Suprapubic skin (tissue), 4 donors: ENCODE results near the gene PPAN. TPM values are rescaled to one million over a fixed set of nuclear protein-coding genes. Genes with fewer than 3 reads are reported as not detected.

Experiments used
- DNase-seq, 2 donors: peaks; one replicate each; pipeline ENCODE4 v3.0.0-alpha.2; 2019; ENCODE audit warnings: low spot score in 2 of 2
- H3K27ac ChIP-seq: fragments of 200-600 bp; sonication (generic); one replicate; pipeline ENCODE4 v1.5.1; 2019
- H3K27me3 ChIP-seq: fragments of 200-600 bp; sonication (generic); one replicate; pipeline ENCODE4 v1.5.1; 2019
- H3K36me3 ChIP-seq: fragments of 200-600 bp; sonication (generic); one replicate; pipeline ENCODE4 v1.5.1; 2019
- H3K4me1 ChIP-seq: fragments of 200-600 bp; sonication (generic); one replicate; pipeline ENCODE4 v1.5.1; 2019
- H3K4me3 ChIP-seq: fragments of 200-600 bp; sonication (generic); one replicate; pipeline ENCODE4 v1.5.1; 2019; ENCODE audit warnings: mild to moderate bottlenecking
- H3K9me3 ChIP-seq: fragments of 200-600 bp; sonication (generic); one replicate; pipeline ENCODE4 v1.5.1; 2019
- EP300 ChIP-seq: sonication (generic); formaldehyde crosslinking; IDR thresholded peaks from one replicate; pipeline ENCODE4 v1.6.1; 2017; ENCODE audit warnings: antibody characterized with exemption
- POLR2A ChIP-seq, 2 donors: fragments of 450-650 bp; IDR thresholded peaks; one replicate each; pipeline ENCODE4 v1.6.1; 2017; ENCODE audit warnings: antibody characterized with exemption in 2 of 2, mild to moderate bottlenecking in 2 of 2, moderate library complexity in 2 of 2
- POLR2AphosphoS5 ChIP-seq, 3 donors: sonication (generic); formaldehyde crosslinking; IDR thresholded peaks; one replicate each; pipeline ENCODE4 v1.6.1; 2017; ENCODE audit warnings: antibody characterized with exemption in 3 of 3
- WGBS: methylation state at CpG from one replicate; pipeline ENCODE4 v1.1.5; 2018; 5-methylcytosine and 5-hydroxymethylcytosine counted together
- total RNA-seq, 4 donors: library from RNA; depleted of rRNA; stranded (reverse); fragments of >200 nt; gene quantifications; one replicate each; pipeline ENCODE4 v1.1.0, GENCODE V29; 2016
- TF ChIP-seq, protein P1 (sequence below), 2 donors: fragments of 200-600 bp in 1 of 2; fragments of 450-650 bp in 1 of 2; sonication (generic) in 1 of 2; IDR thresholded peaks; one replicate each; pipeline ENCODE4 v1.5.1; 2016 to 2019; ENCODE audit warnings: antibody characterized with exemption in 2 of 2, mild to moderate bottlenecking in 1 of 2, moderate library complexity in 1 of 2

Gene PPAN
- total RNA-seq, 4 donors from 2014 or later, result 41.9 to 55.1 (median 46.8) TPM

GRCh38 chr19:10102787-10103236 lies 3.4 kb upstream of the PPAN start:
- WGBS, result 73% methylated on average over 6 of the region's 7 CpGs

GRCh38 chr19:10104130-10104513 lies 2.0 kb upstream of the PPAN start:
- Histone ChIP-seq H3K27me3 (no peaks in the 10 kb centered on the region), H3K27ac (no peak overlapping the region), H3K9me3 (no peaks in the 10 kb centered on the region), H3K36me3 (peaks cover 18% of the 10 kb centered on the region), H3K4me1 (peaks cover 22% of the 10 kb centered on the region), H3K4me3 (no peak overlapping the region)
- TF ChIP-seq, protein P1, sequence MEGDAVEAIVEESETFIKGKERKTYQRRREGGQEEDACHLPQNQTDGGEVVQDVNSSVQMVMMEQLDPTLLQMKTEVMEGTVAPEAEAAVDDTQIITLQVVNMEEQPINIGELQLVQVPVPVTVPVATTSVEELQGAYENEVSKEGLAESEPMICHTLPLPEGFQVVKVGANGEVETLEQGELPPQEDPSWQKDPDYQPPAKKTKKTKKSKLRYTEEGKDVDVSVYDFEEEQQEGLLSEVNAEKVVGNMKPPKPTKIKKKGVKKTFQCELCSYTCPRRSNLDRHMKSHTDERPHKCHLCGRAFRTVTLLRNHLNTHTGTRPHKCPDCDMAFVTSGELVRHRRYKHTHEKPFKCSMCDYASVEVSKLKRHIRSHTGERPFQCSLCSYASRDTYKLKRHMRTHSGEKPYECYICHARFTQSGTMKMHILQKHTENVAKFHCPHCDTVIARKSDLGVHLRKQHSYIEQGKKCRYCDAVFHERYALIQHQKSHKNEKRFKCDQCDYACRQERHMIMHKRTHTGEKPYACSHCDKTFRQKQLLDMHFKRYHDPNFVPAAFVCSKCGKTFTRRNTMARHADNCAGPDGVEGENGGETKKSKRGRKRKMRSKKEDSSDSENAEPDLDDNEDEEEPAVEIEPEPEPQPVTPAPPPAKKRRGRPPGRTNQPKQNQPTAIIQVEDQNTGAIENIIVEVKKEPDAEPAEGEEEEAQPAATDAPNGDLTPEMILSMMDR (IDR thresholded peaks at IDR 0.05), result no peak
- TF ChIP-seq POLR2AphosphoS5 (IDR thresholded peaks at IDR 0.05), result no peak
- TF ChIP-seq EP300, result no peak
- no peak for TF ChIP-seq POLR2A (IDR thresholded peaks at IDR 0.05)
- no peak for DNase-seq

More at GRCh38 chr19:10102787-10103236, 3.4 kb upstream of the PPAN start:
- TF ChIP-seq EP300 (no peak), POLR2AphosphoS5 (IDR thresholded peaks at IDR 0.05) (no peak), POLR2A (IDR thresholded peaks at IDR 0.05) (no peak)
- TF ChIP-seq, protein P1 (IDR thresholded peaks at IDR 0.05), result no peak
- H3K4me1 ChIP-seq, result peaks cover 21% of the 10 kb centered on the region
- no peak overlapping the region for H3K27ac ChIP-seq
- no peaks in the 10 kb centered on the region for H3K27me3 ChIP-seq
- peaks cover 5% of the 10 kb centered on the region for H3K36me3 ChIP-seq
- no peak overlapping the region for H3K4me3 ChIP-seq
- H3K9me3 ChIP-seq, result no peaks in the 10 kb centered on the region
- no peak for DNase-seq

DNA sequence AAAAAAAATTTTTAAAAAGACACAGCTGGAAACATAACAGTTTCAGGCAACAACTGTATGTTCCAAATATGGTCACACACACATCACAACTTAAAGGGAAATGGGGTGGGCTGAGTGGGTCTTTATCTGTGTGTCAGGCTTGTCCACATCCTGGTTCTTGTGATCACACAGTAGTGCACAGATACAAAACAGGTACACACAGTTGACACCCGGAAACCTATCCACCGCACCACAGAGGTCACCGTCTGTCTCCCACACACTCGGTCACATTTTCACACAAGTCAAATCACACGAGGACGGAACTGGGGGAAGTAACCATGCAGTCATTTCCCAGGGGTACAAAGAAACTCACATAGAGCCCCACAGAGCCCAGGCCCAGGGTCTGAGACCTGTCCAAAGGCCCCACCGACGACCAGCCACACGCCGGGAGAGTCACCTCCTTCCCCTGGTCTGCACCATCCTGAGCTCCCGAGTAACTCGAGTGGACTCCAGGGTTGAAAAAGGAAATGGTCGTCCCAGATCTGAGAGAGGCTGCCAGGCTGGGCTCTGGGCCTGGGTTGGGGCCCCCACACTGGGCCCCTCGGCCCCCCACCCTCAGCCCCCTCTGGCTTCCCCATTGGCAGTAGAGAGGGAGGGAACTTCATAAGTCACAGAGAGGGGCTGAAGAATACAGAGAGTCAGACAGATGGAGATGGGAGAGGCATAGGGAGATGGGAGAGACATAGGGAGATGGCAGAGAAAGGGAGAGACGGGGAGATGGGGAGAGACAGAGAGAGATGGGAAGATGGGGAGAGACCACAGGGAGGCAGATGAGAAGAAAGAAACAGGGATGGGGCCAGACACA lies 1.3 kb upstream of the PPAN start:
- no peak overlapping the region for H3K4me3 ChIP-seq
- DNase-seq, result no peak
- WGBS, result 64% methylated on average over 15 of the region's 15 CpGs
- TF ChIP-seq POLR2A (IDR thresholded peaks at IDR 0.05) (no peak), EP300 (no peak), POLR2AphosphoS5 (IDR thresholded peaks at IDR 0.05) (no peak)
- TF ChIP-seq, protein P1 (IDR thresholded peaks at IDR 0.05), result no peak
- peaks cover 22% of the 10 kb centered on the region for H3K4me1 ChIP-seq
- H3K9me3 ChIP-seq, result no peaks in the 10 kb centered on the region
- H3K27ac ChIP-seq, result no peak overlapping the region
- H3K27me3 ChIP-seq, result no peaks in the 10 kb centered on the region
- peaks cover 26% of the 10 kb centered on the region for H3K36me3 ChIP-seq

DNA sequence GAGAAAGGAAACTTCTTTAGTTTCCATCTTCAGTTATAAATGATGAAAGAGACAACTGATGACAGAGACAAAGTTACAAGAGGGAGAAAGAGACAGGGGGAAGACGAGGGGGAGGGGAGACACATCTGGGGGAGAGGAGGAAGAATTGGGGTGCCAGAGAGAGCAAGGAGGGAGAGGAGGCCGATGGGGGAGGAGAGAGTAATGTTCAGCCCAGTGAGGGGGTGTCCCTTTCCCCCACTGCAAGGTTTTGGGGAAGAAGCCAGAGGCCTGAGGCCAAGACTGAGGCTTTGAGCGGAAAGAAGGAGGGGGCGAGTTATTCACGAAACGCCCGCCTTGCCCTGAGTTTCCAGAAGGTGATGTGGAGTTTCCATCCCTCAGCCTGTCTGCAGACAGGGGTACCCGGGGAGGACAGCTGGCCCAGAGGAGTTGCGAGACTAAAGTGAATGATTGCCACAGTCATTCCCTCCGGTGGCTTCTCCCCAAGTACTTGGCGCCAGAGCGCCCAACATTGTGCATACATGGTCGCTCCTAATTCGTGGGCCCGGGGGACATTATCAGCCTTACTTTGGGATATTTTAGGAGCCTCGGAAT lies 558 bp upstream of the PPAN start:
- Histone ChIP-seq H3K27me3 (no peaks in the 10 kb centered on the region), H3K4me3 (peak overlapping the region; percentile 75), H3K9me3 (no peaks in the 10 kb centered on the region), H3K27ac (peak overlapping the region; percentile 66), H3K4me1 (peaks cover 22% of the 10 kb centered on the region), H3K36me3 (peaks cover 33% of the 10 kb centered on the region)
- TF ChIP-seq EP300, result no peak
- TF ChIP-seq POLR2AphosphoS5 (IDR thresholded peaks at IDR 0.05), result no peak
- TF ChIP-seq POLR2A (IDR thresholded peaks at IDR 0.05), result no peak
- TF ChIP-seq, protein P1 (IDR thresholded peaks at IDR 0.05), result no peak
- WGBS, result 36% methylated on average over 16 of the region's 16 CpGs
- DNase-seq, result no peak

DNA sequence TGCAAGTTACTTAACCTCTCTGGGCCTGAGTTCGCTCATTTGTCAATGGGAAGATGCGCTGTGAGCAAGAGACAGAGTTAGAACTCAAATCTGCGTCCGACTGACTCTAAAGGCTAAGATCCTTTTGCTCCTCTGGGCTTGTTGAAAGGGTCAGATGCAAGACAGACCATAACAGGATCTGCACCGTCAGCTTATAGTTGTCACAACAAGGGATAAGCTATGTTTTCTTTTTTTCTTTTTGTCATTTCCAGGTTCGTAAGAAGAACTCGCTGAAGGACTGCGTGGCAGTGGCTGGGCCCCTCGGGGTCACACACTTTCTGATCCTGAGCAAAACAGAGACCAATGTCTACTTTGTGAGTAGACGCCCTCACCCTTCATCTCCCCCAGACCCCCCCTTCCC lies 1.1 kb downstream of the PPAN start:
- Histone ChIP-seq H3K4me3 (peak overlapping the region; percentile 75), H3K36me3 (peaks cover 43% of the 10 kb centered on the region), H3K9me3 (no peaks in the 10 kb centered on the region), H3K4me1 (peaks cover 26% of the 10 kb centered on the region), H3K27me3 (no peaks in the 10 kb centered on the region), H3K27ac (no peak overlapping the region)
- TF ChIP-seq POLR2A (IDR thresholded peaks at IDR 0.05) (no peak), EP300 (no peak), POLR2AphosphoS5 (IDR thresholded peaks at IDR 0.05) (no peak)
- TF ChIP-seq, protein P1 (IDR thresholded peaks at IDR 0.05), result no peak
- WGBS, result 81% methylated on average over 10 of the region's 10 CpGs
- no peak for DNase-seq
